ENCODE measurements around the gene PTTG1IP2.

PTTG1IP2 gene

GRCh38 chr7:90484706-90485105 lies 15.3 kb downstream of the PTTG1IP2 start:
- no peak for DNase-seq

- no peak for DNase-seq
Measured at GRCh38 chr7:90485734-90486316, 16.4 kb downstream of the PTTG1IP2 start.

- DNase-seq = no peak
Measured at GRCh38 chr7:90487808-90488207, 18.4 kb downstream of the PTTG1IP2 start.

GRCh38 chr7:90488220-90488619 lies 18.8 kb downstream of the PTTG1IP2 start:
- no peak for DNase-seq

GRCh38 chr7:90492250-90492649 lies 22.8 kb downstream of the PTTG1IP2 start:
- no peak for DNase-seq

GRCh38 chr7:90495241-90495640 lies 25.8 kb downstream of the PTTG1IP2 start:
- DNase-seq = no peak

GRCh38 chr7:90502539-90502938 lies 33.1 kb downstream of the PTTG1IP2 start:
- DNase-seq = no peak

GRCh38 chr7:90503367-90503766 lies 33.9 kb downstream of the PTTG1IP2 start:
- DNase-seq = no peak

- no peak for DNase-seq
Measured at GRCh38 chr7:90507692-90508091, 38.3 kb downstream of the PTTG1IP2 start.

GRCh38 chr7:90511776-90512175 lies 42.3 kb downstream of the PTTG1IP2 start:
- no peak for DNase-seq

GRCh38 chr7:90512821-90513254 lies 43.4 kb downstream of the PTTG1IP2 start:
- DNase-seq = no peak

- no peak for DNase-seq
Measured at GRCh38 chr7:90516257-90516656, 46.8 kb downstream of the PTTG1IP2 start.

- no peak for DNase-seq
Measured at GRCh38 chr7:90518630-90519029, 49.2 kb downstream of the PTTG1IP2 start.

GRCh38 chr7:90520484-90520883 lies 51.0 kb downstream of the PTTG1IP2 start:
- DNase-seq = no peak

GRCh38 chr7:90530263-90530662 lies 60.8 kb downstream of the PTTG1IP2 start:
- no peak for DNase-seq

- no peak for DNase-seq
Measured at GRCh38 chr7:90532231-90532929, 62.9 kb downstream of the PTTG1IP2 start.

- no peak for DNase-seq
Measured at GRCh38 chr7:90536449-90536848, 67.0 kb downstream of the PTTG1IP2 start.

GRCh38 chr7:90538405-90538804 lies 69.0 kb downstream of the PTTG1IP2 start:
- no peak for DNase-seq

- no peak for DNase-seq
Measured at GRCh38 chr7:90540406-90540805, 71.0 kb downstream of the PTTG1IP2 start.

- no peak for DNase-seq
Measured at GRCh38 chr7:90551036-90551435, 81.6 kb downstream of the PTTG1IP2 start.

- DNase-seq = no peak
Measured at GRCh38 chr7:90552521-90552920, 83.1 kb downstream of the PTTG1IP2 start.

- DNase-seq = no peak
Measured at GRCh38 chr7:90560730-90561129, 91.3 kb downstream of the PTTG1IP2 start.

Measured in T-helper 1 cell (primary cell).